Mesenchymal stem cell (in vitro differentiated cells and primary cell): ENCODE results near the gene USP36.

ENCODE experiments used
- DNase-seq: peaks from one replicate; pipeline ENCODE4 v3.0.0-alpha.2; 2013
- H2AFZ ChIP-seq: one replicate; pipeline ENCODE4 v1.6.1; 2013; ENCODE audit warnings: low read depth, mild to moderate bottlenecking, control low read depth, inconsistent platforms, low read length, moderate library complexity
- H2AK5ac ChIP-seq: 2 replicates; pipeline ENCODE4 v1.6.1; 2013; ENCODE audit warnings: low read length, moderate library complexity, mild to moderate bottlenecking, inconsistent platforms; ENCODE audit not compliant: severe bottlenecking
- H2BK120ac ChIP-seq: one replicate; pipeline ENCODE4 v1.6.1; 2013; ENCODE audit warnings: low read depth, mild to moderate bottlenecking, inconsistent platforms, low read length, moderate library complexity
- H2BK12ac ChIP-seq, 2 experiments: one replicate each; pipeline ENCODE4 v1.6.1; 2013; ENCODE audit warnings: inconsistent platforms in 2 of 2, low read length in 2 of 2, mild to moderate bottlenecking in 2 of 2, moderate library complexity in 2 of 2, control low read depth in 1 of 2
- H2BK15ac ChIP-seq: one replicate; pipeline ENCODE4 v1.6.1; 2013; ENCODE audit warnings: mild to moderate bottlenecking, low read depth, inconsistent platforms; ENCODE audit not compliant: poor library complexity, severe bottlenecking
- H2BK5ac ChIP-seq: 2 replicates; pipeline ENCODE4 v1.6.1; 2013; ENCODE audit warnings: low read depth, mild to moderate bottlenecking, low read length, control low read depth, inconsistent platforms; ENCODE audit not compliant: poor library complexity, severe bottlenecking
- H3K14ac ChIP-seq, 2 experiments: one replicate each; pipeline ENCODE4 v1.6.1; 2013; ENCODE audit warnings: inconsistent platforms in 2 of 2, low read length in 2 of 2, control low read depth in 1 of 2, mild to moderate bottlenecking in 1 of 2, moderate library complexity in 1 of 2
- H3K18ac ChIP-seq, 2 experiments: one replicate each; pipeline ENCODE4 v1.6.1; 2013; ENCODE audit warnings: inconsistent platforms in 2 of 2, low read length in 2 of 2, control low read depth in 1 of 2, low read depth in 1 of 2, mild to moderate bottlenecking in 1 of 2
- H3K23ac ChIP-seq, 2 experiments: one replicate each; pipeline ENCODE4 v1.6.1; 2013; ENCODE audit warnings: inconsistent platforms in 2 of 2, low read length in 2 of 2, mild to moderate bottlenecking in 2 of 2, moderate library complexity in 2 of 2, control low read depth in 1 of 2
- H3K27ac ChIP-seq: 2 replicates; pipeline ENCODE4 v1.5.1; 2013; ENCODE audit warnings: mild to moderate bottlenecking, moderate library complexity, low read length, control low read depth, inconsistent platforms; ENCODE audit not compliant: poor library complexity, severe bottlenecking
- H3K27me3 ChIP-seq, 2 experiments: 2 replicates each; pipeline versions ENCODE4 v1.6.1 to v1.7.0; 2013; ENCODE audit warnings: low read length in 2 of 2, mild to moderate bottlenecking in 2 of 2, moderate library complexity in 2 of 2, control low read depth in 1 of 2, inconsistent platforms in 1 of 2; ENCODE audit not compliant: control insufficient read depth in 1 of 2, insufficient read depth in 1 of 2
- H3K36me3 ChIP-seq, 2 experiments: 2 replicates each; pipeline versions ENCODE4 v1.6.1 to v1.7.0; 2013; ENCODE audit warnings: low read length in 2 of 2, control low read depth in 1 of 2, inconsistent platforms in 1 of 2, low read depth in 1 of 2, mild to moderate bottlenecking in 1 of 2; ENCODE audit not compliant: insufficient read depth in 2 of 2, control insufficient read depth in 1 of 2
- H3K4ac ChIP-seq, 2 experiments: one replicate each; pipeline ENCODE4 v1.6.1; 2013; ENCODE audit warnings: inconsistent platforms in 2 of 2, low read length in 2 of 2, mild to moderate bottlenecking in 2 of 2, moderate library complexity in 2 of 2, control low read depth in 1 of 2, low read depth in 1 of 2
- H3K4me1 ChIP-seq: 2 replicates; pipeline ENCODE4 v1.6.1; 2013; ENCODE audit warnings: low read depth, low read length, control low read depth; ENCODE audit not compliant: control insufficient read depth, insufficient read depth
- H3K4me2 ChIP-seq: 2 replicates; pipeline ENCODE4 v1.6.1; 2013; ENCODE audit warnings: low read length, mild to moderate bottlenecking, inconsistent platforms; ENCODE audit not compliant: poor library complexity, severe bottlenecking
- H3K4me3 ChIP-seq, 2 experiments: 2 replicates each; pipeline versions ENCODE4 v1.5.1 to v1.7.0; 2013; ENCODE audit warnings: low read length in 2 of 2, mild to moderate bottlenecking in 2 of 2, control low read depth in 1 of 2, low read depth in 1 of 2; ENCODE audit not compliant: insufficient read depth in 1 of 2
- H3K79me1 ChIP-seq: replicated peaks from 2 replicates; pipeline ENCODE4 v1.6.1; 2013; ENCODE audit warnings: mild to moderate bottlenecking, control low read depth, low read length, inconsistent platforms; ENCODE audit not compliant: poor library complexity, severe bottlenecking
- H3K9ac ChIP-seq: 2 replicates; pipeline ENCODE4 v1.7.0; 2013; ENCODE audit warnings: mild to moderate bottlenecking, low read length, moderate library complexity
- H3K9me3 ChIP-seq: 2 replicates; pipeline ENCODE4 v1.7.0; 2013; ENCODE audit warnings: mild to moderate bottlenecking, low read length; ENCODE audit not compliant: control insufficient read depth
- H4K8ac ChIP-seq: one replicate; pipeline ENCODE4 v1.6.1; 2013; ENCODE audit warnings: inconsistent platforms, mild to moderate bottlenecking, low read length, moderate library complexity
- H4K91ac ChIP-seq: one replicate; pipeline ENCODE4 v1.6.1; 2013; ENCODE audit warnings: mild to moderate bottlenecking, low read length, inconsistent platforms
- WGBS: methylation state at CpG from one replicate; pipeline ENCODE4 v1.1.7; 2013; ENCODE audit warnings: mixed read lengths; 5-methylcytosine and 5-hydroxymethylcytosine counted together

The USP36 gene

DNA sequence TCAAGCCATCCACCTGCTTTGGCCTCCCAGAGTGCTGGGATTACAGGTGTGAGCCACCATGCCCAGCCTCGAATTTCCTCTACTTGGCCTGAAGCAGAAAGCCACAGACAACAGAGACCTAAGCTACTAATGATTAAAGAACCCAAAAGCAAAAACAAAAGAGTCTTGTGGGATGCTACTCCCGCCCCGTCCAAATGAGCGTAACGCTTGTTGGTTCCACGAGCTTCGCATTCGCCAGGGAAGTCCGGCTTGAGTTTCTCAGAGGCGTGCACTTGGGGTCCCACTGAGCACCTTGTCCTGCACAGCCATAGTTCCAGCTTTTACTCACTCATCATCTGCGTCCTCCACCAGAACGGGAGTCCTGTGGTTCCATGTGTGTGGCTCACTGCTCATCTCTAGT is 46.3 kb upstream of the USP36 start:
- no peak overlapping the region for H3K14ac ChIP-seq
- H2BK120ac ChIP-seq: no peak overlapping the region
- no peak for DNase-seq
- no peak overlapping the region for H3K27ac ChIP-seq
- no peak overlapping the region for H4K8ac ChIP-seq
- no peak overlapping the region for H3K18ac ChIP-seq
- peaks cover 22 to 52% of the 10 kb centered on the region in 2 experiments for H3K36me3 ChIP-seq
- H4K91ac ChIP-seq: no peak overlapping the region
- H2BK12ac ChIP-seq: no peak overlapping the region
- H3K27me3 ChIP-seq: no peaks in the 10 kb centered on the region
- WGBS: 95% methylated on average over 12 of the region's 12 CpGs
- peaks cover 53% of the 10 kb centered on the region for H3K79me1 ChIP-seq
- H2AFZ ChIP-seq: no peak overlapping the region
- H3K4me1 ChIP-seq: peaks cover 46% of the 10 kb centered on the region
- no peak overlapping the region for H2BK5ac ChIP-seq
- H3K4me3 ChIP-seq: no peak overlapping the region
- no peak overlapping the region for H3K23ac ChIP-seq
- no peak overlapping the region for H3K9ac ChIP-seq
- no peak overlapping the region for H2BK15ac ChIP-seq
- H3K4me2 ChIP-seq: no peak overlapping the region
- no peaks in the 10 kb centered on the region for H3K9me3 ChIP-seq
- no peak overlapping the region for H2AK5ac ChIP-seq
- no peak overlapping the region for H3K4ac ChIP-seq

DNA sequence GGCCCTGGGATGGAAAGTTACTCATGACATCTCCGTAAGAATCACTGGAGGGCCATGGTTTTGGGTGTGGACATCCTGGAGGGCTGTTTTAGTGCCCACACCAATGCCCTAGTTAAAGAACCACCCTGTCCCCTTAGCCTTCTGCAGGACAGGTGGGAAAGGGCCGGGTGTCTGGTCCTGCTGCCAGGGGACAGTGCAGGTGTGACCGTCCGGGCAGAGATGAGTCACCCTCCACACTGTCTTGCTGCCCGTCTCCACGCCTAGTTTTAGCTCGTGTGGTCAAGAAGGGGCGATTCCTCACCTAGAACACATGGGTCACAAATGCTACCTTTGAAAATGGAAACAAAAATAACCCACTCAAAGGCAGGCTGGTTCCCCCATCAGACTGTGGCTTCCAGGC is 45.3 kb upstream of the USP36 start:
- H3K23ac ChIP-seq: peak overlapping the region in 1 of 2 experiments; percentile 2
- H2AK5ac ChIP-seq: no peak overlapping the region
- peaks cover 49% of the 10 kb centered on the region for H3K79me1 ChIP-seq
- H3K14ac ChIP-seq: peak overlapping the region in 1 of 2 experiments; percentile 44
- peaks cover 17 to 49% of the 10 kb centered on the region in 2 experiments for H3K36me3 ChIP-seq
- no peaks in the 10 kb centered on the region for H3K27me3 ChIP-seq
- no peak for DNase-seq
- peak overlapping the region; percentile 46 to 96 for H3K18ac ChIP-seq
- H2AFZ ChIP-seq: no peak overlapping the region
- H4K91ac ChIP-seq: peak overlapping the region; percentile 67
- H3K4me2 ChIP-seq: no peak overlapping the region
- no peak overlapping the region for H3K27ac ChIP-seq
- H2BK120ac ChIP-seq: peak overlapping the region; percentile 56
- H3K4me1 ChIP-seq: peaks cover 48% of the 10 kb centered on the region
- peak overlapping the region; percentile 19 for H4K8ac ChIP-seq
- peak overlapping the region; percentile 52 to 71 for H3K4ac ChIP-seq
- peak overlapping the region; percentile 44 for H2BK15ac ChIP-seq
- peak overlapping the region; percentile 94 for H3K9ac ChIP-seq
- no peaks in the 10 kb centered on the region for H3K9me3 ChIP-seq
- no peak overlapping the region for H2BK5ac ChIP-seq
- no peak overlapping the region for H3K4me3 ChIP-seq
- WGBS: 85% methylated on average over 8 of the region's 8 CpGs
- peak overlapping the region; percentile 38 to 98 for H2BK12ac ChIP-seq

DNA sequence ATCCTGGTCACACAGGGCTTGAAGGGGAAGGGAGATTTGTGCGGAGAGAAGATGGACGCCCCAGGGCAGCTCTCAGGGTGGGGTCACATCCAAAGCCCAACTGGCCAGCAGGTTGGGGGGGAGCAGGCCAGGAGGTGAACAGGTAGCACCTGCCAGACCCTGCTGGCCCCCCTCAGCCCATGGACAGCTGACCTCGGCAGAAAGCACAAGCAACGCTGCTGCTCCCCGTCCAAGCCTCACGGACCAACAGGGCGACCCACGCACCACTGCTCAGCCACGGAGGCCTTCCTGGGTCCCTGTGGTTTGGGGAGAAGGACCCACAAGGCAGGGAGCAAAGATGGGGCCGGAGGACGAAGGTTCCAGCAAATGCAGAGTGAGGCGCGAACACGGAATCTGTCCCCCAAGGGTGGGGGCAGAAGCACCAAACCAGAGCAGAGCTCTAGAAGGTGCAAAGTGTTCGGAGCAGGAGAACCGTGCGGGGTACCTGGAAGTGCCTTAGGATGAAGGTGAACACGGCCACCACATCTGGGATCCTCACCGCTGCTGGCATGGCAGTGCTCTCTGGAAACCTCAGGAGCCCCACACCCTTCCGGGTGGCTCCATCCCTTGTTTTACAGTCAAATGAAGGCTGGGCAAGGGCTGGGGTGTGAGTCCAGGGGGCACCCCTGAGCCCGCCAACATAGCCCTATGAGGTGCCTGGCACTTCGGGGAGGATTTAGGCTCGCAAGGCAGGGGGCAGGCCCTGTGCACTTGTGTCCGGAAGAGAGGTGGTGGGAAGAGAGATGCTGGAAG is 44.5 kb upstream of the USP36 start:
- Histone ChIP-seq H2BK12ac (peak overlapping the region; percentile 34 to 98), H3K9me3 (no peaks in the 10 kb centered on the region), H4K8ac (peak overlapping the region; percentile 8), H3K27me3 (no peaks in the 10 kb centered on the region), H2AFZ (no peak overlapping the region), H3K23ac (peak overlapping the region in 1 of 2 experiments; percentile 91), H3K18ac (peak overlapping the region; percentile 94 to 99), H3K9ac (peak overlapping the region; percentile 94), H3K27ac (no peak overlapping the region), H2BK5ac (no peak overlapping the region), H3K36me3 (peaks cover 13 to 41% of the 10 kb centered on the region in 2 experiments), H3K14ac (peak overlapping the region in 1 of 2 experiments; percentile 91), H3K4me1 (peaks cover 53% of the 10 kb centered on the region), H2AK5ac (peak overlapping the region; percentile 88), H3K4me3 (peak overlapping the region in 1 of 2 experiments; percentile 71), H2BK15ac (peak overlapping the region; percentile 93), H4K91ac (peak overlapping the region; percentile 100), H3K79me1 (peaks cover 46% of the 10 kb centered on the region), H3K4ac (peak overlapping the region; percentile 96 to 98), H2BK120ac (peak overlapping the region; percentile 87), H3K4me2 (no peak overlapping the region)
- 96% methylated on average over 24 of the region's 24 CpGs for WGBS
- no peak for DNase-seq

DNA sequence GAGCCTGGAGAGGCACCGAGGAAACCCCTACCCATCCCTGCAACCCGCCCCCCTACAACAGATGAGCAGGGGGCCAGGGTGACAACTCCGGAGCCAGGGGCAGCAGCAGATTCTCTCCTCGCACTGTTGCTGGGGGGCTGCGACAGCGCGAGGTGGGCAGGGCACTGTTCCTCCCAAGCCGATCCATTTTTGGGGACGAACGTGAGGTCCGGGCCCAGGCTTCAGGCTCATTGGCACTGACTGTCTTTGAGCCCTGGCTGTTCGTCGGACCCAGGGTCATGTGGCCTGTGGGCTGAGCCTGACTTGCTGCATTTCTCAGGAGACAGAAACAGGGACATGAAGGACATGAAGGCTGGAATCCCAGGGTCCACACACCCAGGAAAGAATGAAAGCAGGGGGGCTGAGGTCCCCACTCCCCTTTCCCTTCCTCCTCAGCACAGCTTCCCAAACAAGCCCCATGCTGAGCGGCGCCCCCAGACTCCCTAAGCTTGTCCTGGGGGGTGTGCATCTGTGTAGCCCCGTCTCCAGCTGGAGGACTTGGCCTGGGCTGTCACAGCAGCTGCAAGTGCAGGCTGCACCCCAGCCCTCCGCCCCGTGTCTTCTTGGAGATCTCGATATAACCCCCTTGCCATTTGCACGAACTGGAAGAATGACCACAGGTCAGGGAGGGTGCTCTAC is 43.7 kb upstream of the USP36 start:
- Histone ChIP-seq H2AK5ac (peak overlapping the region; percentile 88), H3K23ac (peak overlapping the region; percentile 25 to 63), H3K27ac (peak overlapping the region; percentile 94), H2BK15ac (peak overlapping the region; percentile 98), H4K91ac (peak overlapping the region; percentile 100), H3K79me1 (peaks cover 45% of the 10 kb centered on the region), H4K8ac (peak overlapping the region; percentile 82), H2BK12ac (peak overlapping the region; percentile 71 to 98), H3K4me2 (peak overlapping the region; percentile 43), H3K36me3 (peaks cover 13 to 38% of the 10 kb centered on the region in 2 experiments), H3K4ac (peak overlapping the region; percentile 96 to 98), H3K9ac (peak overlapping the region; percentile 94), H3K14ac (peak overlapping the region in 1 of 2 experiments; percentile 98), H3K18ac (peak overlapping the region; percentile 94 to 99), H2BK5ac (peak overlapping the region; percentile 48), H3K27me3 (no peaks in the 10 kb centered on the region), H3K4me1 (peaks cover 59% of the 10 kb centered on the region), H3K4me3 (peak overlapping the region in 1 of 2 experiments; percentile 71), H2AFZ (no peak overlapping the region), H3K9me3 (no peaks in the 10 kb centered on the region), H2BK120ac (peak overlapping the region; percentile 74)
- WGBS: 48% methylated on average over 20 of the region's 20 CpGs
- peak; percentile 48 for DNase-seq
